ENCODE results near the gene PPFIBP2.

Gene PPFIBP2

GRCh38 chr11:7490054-7490453, 23.7 kb upstream of the PPFIBP2 start:
- no peak for TF ChIP-seq CTCF (IDR thresholded peaks at IDR 0.05; ENCODE audit: low read depth, low read length)
- no peak overlapping the region for H3K4me3 ChIP-seq (ENCODE audit: low read depth, low read length)

- TF ChIP-seq CTCF (IDR thresholded peaks at IDR 0.05; ENCODE audit: low read depth, low read length) = no peak
- no peak overlapping the region for H3K4me3 ChIP-seq (ENCODE audit: low read depth, low read length)
Observed at GRCh38 chr11:7490535-7490934, 23.3 kb upstream of the PPFIBP2 start.

GRCh38 chr11:7492253-7492652, 21.5 kb upstream of the PPFIBP2 start:
- no peak for TF ChIP-seq CTCF (IDR thresholded peaks at IDR 0.05; ENCODE audit: low read depth, low read length)
- no peak overlapping the region for H3K4me3 ChIP-seq (ENCODE audit: low read depth, low read length)

GRCh38 chr11:7493670-7494069, 20.1 kb upstream of the PPFIBP2 start:
- no peak for TF ChIP-seq CTCF (IDR thresholded peaks at IDR 0.05; ENCODE audit: low read depth, low read length)
- no peak overlapping the region for H3K4me3 ChIP-seq (ENCODE audit: low read depth, low read length)

GRCh38 chr11:7494086-7494745, 19.6 kb upstream of the PPFIBP2 start:
- H3K4me3 ChIP-seq (ENCODE audit: low read depth, low read length) = no peak overlapping the region
- TF ChIP-seq CTCF (IDR thresholded peaks at IDR 0.05; ENCODE audit: low read depth, low read length) = no peak

GRCh38 chr11:7495882-7496551, 17.8 kb upstream of the PPFIBP2 start:
- TF ChIP-seq CTCF (IDR thresholded peaks at IDR 0.05; ENCODE audit: low read depth, low read length) = no peak
- no peak overlapping the region for H3K4me3 ChIP-seq (ENCODE audit: low read depth, low read length)

GRCh38 chr11:7498193-7498592, 15.6 kb upstream of the PPFIBP2 start:
- H3K4me3 ChIP-seq (ENCODE audit: low read depth, low read length) = no peak overlapping the region
- no peak for TF ChIP-seq CTCF (IDR thresholded peaks at IDR 0.05; ENCODE audit: low read depth, low read length)

Data from WI38 (cell line).